HCEC 1CT (cell line): ENCODE results near the gene SLC26A6.

Experiments
- DNase-seq: peaks from one replicate; pipeline ENCODE4 v3.0.0-alpha.2; 2017

SLC26A6 gene, protein sequence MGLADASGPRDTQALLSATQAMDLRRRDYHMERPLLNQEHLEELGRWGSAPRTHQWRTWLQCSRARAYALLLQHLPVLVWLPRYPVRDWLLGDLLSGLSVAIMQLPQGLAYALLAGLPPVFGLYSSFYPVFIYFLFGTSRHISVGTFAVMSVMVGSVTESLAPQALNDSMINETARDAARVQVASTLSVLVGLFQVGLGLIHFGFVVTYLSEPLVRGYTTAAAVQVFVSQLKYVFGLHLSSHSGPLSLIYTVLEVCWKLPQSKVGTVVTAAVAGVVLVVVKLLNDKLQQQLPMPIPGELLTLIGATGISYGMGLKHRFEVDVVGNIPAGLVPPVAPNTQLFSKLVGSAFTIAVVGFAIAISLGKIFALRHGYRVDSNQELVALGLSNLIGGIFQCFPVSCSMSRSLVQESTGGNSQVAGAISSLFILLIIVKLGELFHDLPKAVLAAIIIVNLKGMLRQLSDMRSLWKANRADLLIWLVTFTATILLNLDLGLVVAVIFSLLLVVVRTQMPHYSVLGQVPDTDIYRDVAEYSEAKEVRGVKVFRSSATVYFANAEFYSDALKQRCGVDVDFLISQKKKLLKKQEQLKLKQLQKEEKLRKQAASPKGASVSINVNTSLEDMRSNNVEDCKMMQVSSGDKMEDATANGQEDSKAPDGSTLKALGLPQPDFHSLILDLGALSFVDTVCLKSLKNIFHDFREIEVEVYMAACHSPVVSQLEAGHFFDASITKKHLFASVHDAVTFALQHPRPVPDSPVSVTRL

DNA sequence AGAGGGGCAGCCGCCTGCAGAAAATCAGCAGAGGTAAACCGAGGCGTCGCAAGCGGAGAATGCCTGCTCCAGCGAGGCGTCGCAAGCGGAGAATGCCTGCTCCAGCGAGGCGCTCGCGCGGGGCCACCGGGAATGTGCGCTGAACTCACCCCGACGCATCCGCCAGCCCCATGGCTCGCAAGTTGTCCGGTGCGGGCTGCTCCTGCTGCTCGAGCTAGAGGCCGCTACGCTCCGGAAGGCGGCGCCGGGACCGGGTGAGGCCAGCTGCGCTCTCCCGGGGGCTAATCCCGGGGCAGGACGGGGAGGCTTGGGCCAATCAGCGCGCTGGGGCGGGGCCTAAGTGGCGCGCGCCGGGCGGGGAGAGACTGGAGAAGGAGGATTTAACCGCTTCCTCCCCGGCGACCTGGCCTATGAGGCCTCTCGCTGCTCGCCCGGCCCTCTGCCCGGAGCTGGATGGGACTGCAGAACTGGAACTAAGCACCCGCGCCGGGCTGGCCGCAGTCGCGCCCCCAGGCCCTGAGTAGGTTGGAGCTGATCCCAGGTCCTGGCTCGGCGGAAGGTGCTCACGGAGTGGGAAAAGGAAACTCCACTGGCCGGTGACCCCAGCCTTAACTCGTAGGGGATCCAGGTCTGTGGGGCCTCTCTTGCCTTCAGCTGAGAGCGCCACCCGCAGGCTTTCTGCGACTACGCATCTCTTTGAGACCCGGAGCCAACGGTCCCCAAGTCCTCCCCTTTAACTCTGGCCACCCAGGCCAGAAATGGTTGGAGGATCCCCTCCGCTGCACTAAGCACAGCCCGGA is at the start of gene SLC26A6:
Gene SLC26A6, minus strand, starts transcription at position 240 of the 800 bp plus-strand sequence. Its CDS starts 68 bp downstream, at position 172.
- DNase-seq: peak; percentile 96

DNA sequence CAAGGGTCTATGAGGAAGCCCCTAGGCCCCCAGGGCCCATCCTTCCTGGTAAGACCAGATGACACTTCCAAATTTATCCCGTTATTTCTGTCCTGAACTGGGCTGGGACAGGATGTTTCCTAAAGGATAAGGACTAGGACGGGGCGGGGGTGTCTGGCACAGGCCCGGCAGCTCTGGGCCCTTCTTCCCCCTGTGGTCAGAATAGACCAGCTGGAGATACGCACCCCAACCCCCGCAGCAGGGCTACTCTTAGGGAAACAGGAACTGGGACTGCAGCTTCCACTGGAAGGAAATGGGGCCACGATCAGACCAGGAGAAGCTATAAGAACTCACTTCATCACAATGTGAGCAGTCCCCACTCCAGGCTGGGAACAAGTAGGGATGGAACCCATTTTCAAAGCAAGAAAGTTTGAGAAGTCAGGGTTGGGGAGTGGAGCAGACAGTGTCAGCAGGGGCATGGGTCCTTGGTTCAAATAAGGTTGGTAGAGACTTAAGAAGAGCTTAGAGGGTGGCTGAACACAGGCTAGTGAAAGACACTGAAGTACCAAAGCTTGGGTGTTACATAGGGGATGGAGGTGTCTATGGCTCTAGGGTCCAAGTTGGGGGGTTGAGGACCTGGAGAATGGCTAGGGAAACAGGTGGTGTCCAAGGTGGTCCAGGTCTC is 49.4 kb upstream of the SLC26A6 start:
- peak; percentile 20 for DNase-seq

DNA sequence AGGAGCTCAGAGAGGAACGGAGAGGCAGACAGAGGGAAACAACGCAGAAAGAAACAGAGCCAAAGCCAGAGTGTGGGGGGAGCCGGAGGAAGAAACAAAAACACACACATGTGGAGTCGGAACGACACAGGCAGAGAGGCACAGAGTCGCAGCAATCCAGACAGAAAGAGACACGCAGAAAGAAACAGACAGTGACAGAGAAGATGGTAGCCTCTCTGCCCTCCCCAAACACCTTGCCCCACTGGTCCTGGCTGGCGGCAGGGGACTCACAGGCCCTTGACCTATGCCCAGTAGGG is 48.7 kb upstream of the SLC26A6 start:
- no peak for DNase-seq

DNA sequence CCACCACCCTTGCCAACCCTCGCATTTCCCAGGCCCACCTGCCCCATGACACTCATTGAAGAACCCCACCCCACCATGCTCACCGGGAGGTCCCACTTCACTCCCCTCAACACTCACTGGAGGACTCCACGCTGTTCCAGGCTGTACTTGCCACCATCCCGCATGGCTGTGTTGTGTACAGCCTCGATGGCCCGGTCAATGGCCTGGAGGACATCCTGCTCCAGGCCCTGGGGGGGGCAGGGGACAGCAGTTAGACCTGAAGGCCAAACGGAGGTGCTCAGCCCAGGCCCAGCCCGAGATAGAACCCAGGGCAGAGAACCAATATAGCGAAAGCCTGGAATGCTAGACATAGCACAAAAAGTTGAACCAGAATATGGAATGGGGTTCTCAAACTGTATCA is 47.5 kb upstream of the SLC26A6 start:
- no peak for DNase-seq

DNA sequence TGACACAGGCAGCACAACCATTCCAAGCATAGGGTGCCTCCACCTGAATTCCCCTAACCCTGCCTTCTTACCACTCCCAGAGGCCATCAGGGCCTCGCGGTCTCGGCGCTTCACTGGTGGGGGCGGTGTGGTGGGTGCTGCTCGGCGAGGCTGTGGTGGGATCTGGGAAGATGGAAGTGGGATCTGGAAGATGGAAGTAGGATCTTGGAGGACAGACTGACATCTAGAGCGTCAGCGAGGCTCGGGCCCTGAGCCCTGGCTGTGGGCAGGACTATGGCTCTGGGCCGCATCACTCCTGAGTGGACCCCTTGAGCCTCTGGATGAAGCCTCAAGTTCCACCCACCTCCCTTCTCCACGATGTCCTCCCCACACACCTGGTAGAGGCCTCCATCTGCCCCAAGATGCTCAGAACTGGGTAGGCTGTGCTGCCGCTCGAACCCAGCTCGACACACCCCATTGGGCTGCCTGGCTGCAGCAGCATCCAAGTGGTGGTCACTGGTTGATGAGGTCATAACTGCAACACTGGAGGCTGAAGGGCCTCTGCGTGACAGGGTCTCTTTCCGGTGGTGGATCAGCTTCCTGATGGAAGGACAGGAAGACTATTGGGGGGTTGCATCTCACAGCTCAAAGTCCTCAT is 46.8 kb upstream of the SLC26A6 start:
- no peak for DNase-seq

DNA sequence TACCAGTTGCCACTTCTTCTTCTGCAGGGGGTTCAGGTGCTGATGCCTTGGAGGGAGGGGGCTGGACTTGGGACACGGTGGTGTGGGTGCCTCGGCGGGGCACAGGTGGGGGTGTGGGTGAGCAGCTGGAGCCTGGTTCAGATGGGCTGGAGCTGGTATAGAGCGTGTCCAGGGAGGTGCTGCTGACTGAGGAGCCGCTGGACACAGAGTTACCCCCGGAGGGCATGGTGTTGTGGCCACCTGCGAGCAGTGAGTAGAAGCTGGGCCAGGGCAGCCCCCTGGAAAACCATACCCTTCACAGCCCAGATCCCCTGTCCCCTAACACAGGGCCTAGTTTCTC is 46.2 kb upstream of the SLC26A6 start:
- DNase-seq: no peak

DNA sequence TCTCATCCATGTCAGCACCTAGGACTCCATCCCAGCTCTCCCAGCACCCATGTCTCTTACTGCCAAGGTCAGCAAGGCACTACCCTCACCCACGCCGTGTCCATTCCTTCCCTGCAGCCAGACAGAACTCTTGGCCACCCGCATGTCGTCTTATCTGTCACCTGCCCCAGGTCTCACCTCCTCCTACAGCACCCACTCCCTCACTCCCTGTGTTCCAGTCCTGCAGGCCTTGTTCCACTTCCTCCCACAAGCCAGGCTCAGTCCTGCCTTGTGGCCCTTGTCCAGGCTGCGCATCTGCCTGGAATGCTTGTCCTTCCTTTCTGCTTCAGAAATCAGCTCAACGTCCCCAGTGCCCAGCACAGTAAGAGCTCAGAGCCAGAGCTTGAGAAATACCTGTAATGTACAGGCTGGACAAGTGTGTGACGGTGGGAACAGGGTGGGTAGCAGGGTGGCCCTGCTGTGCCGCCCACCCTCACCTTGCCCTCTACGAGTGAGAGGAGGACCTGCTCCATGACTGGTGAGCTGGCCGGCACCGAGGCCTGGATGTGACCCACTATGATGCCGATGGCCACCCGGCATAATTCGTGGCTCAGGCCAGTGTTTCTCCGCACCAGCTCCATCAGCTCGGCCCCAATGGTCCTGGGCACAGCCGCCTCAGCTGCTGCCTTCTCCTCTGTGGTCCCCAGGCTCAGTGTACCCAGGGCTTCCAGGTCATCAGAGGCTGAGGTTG is 45.7 kb upstream of the SLC26A6 start:
- DNase-seq: no peak

DNA sequence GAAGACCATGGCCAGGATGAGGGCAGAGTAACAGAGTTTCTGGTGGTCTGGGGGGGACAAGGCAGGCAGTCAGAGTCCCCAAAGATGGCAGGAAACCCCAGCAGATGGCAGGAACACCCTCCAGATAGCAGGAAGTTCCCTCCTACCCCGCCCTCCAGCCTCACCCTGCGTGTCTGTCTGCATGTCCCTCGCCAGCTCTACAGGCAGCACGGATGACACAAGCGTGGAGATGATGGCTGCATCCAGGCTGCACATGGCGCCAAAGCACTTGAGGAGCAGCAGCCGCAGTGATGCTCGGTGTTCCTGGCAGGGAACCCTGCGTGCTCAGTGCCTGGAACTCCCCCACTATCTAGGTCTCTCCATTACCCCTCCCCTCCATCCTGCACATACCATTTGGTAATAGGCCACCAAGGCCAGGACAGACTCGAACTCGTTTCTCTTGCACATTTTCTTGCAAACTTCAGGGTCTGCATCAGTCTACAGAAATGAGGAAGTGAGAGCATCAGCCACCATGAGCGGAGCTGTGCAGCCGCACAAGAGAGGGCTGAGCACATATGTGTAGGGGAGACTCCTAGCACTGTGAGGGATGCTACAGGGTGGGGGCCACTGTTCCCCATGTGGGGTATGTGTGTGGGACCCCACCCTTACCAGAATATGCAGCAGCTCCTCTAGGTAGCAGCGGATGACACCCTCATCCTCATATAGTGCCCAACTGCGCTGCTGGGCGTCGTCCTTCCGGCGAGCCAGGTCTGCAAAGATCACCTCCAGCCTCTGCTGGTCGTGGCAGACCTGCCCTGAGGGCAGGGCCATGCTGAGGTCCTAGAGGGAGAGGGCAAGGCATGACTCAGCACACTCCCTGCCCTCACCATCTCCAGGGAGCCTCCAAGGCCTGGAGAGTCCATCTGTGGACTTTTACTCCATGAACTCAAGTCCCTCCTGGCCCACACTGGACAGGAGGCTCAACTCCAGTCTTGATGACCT is 44.4 kb upstream of the SLC26A6 start:
- no peak for DNase-seq

DNA sequence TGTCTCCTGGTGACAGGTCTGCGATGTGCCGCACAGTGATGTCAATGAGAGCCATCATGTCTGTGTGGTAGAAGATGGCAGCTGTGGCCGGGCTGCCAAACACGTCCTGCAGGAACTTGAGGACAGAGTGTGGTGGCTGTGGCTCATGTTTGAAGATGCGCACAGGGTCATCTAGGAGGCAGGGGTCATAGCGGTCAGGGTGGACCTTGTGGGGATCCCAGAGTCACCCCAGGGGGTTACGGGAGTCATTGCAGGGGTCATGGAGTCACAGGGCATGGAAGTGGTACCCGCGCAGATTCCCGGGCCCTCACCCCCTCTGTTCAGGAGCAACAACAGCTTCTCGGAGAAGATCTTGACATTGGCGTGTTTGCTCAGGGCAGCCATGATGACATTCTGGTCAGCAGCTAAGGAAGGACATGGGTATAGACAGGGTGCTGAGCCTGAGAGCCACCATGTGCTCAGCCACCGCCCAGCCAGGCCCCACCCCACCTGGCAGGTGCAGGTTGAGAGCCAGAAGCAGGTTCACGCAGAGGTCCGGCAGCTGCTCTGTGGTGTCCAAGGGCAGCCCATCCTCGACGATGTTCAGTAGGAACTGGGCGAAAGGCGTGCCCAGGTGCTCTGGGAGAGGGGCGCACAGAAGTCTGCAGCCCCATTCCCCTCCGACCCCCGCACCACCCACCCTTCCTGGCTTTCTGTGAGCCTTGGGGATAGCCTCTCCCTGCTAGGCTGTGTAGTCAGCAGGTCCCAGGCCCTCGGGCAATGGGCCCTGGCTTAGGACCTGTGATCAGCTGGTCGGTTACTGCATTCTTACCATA is 43.5 kb upstream of the SLC26A6 start:
- no peak for DNase-seq

DNA sequence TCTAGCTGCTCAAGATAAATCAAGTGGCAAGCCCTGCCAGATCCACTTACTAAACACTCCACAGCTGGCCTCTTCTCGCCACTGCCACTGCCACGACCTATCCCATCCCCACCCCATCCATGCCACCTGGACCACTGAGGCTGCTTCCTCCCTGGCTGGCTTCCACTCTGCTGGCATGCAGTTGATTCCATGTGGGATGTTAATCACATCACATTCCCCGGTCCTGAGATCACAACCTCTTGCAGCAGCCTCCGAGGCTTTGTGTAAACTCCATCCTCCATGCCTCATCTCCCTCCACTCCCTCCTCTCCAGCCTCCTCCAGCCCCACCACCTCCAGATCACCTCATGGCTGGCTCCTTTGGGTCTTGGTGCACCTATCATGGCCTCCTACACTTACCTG is 42.8 kb upstream of the SLC26A6 start:
- DNase-seq: peak; percentile 68

DNA sequence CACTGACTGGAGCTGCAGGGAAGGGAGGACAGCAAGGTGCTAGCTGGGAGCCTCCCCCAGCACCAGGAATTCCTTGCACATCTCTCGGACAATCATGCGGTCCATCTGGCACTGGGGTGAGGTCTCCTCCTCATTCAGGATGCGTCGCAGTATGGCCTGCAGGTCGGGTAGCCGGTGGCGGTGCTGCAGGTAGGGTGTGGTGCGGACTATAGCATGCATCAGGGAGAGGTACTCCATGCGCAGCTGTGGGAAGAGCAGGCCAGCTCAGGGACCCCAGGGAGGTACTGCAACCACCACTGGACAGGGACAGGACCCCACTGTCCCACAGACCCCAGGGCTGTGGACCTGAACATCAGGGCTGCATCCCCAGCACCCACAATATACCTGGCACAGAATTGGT is 39.2 kb upstream of the SLC26A6 start:
- DNase-seq: no peak

DNA sequence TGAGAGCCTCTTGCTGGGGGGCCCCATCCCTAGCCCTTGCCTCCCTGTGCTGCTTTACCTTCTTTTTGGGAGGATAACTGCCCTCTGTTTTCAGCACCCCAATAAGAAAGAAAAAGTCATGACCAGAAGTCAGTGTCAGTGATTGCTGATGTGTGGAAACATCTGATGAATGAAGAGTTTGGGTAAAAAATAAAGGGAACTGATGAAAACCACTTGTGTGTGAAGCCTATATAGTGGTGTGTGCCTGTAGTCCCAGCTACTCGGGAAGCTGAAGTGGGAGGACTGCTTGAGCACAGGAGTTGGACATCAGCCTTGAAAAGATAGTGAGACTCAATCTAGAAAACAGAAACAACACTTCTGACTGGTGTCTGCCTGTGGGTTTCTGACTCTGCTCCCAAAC is 37.3 kb upstream of the SLC26A6 start:
- no peak for DNase-seq

DNA sequence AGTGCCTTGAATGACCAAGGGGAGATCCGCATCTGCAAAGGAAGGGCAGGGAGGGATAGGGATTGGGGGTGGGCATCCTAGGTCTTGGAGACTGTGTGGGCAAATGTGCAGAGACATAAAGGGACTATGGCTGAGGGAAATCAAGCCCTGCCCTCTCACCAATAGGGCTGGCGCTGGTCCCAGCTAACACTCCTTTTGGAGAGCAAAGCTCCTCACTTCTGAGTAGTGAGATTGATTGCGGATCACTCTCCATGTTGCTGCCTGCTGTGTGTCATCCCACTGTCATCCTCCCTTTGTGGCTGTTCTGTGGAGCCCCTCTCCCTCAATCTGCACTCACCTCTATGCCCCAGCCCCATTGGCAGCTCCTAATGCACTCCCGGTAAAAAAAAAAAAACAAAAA is 29.7 kb upstream of the SLC26A6 start:
- DNase-seq: no peak

DNA sequence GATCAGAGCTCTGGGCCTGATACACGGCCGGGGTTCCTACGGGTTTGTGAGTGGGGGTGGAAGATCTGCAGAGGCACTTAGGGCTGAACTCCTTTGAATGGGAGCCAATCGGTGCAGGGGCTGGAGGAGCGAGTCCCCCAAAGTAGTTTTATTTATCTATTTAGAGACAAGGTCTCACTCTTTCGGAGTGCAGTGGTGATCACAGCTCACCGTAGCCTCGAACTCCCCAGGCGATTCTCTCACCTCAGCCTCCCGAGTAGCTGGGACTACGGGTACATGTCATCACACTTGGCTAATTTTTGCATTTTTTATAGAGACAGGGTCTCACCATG is 29.0 kb upstream of the SLC26A6 start:
- no peak for DNase-seq

DNA sequence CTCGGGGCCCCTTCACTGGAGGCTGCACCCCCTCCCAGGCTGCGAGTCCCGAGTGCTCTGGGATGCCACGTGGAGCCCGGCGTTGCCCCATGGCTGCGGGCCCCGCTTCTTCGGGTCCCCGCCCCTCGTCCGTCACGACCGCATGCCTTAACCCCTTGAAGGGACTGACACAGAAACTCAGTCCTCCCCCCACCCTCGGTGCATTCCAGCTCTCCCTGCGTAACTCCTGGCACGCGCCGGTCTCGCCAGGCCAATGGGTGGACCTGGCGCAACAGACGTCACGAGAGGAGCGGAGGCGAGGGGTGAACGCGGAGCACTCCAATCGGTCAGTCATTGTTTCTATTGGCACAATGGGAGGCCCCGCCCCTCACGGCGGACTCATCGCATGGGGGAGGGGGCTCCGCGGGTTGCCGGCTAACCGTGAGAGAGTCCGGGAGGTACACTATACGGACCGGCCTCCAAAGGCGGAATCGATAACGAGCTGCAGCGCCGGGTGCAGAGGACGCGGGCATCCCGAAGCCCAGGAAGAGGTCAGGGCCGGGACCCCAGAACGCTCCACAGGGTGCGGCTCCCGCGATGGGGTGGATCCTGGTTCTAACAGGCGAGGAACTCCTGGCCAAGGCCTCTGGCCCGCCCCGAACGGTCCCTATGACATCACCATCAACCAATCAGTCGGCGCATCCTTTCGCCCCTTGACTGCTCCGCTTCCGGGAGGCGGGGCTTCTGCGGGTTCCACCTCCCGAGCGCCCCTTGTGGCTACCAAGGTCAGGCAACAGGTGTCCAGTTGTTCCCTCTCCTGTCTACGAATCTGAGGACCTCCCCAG is 28.4 kb upstream of the SLC26A6 start:
- peak; percentile 99 for DNase-seq

DNA sequence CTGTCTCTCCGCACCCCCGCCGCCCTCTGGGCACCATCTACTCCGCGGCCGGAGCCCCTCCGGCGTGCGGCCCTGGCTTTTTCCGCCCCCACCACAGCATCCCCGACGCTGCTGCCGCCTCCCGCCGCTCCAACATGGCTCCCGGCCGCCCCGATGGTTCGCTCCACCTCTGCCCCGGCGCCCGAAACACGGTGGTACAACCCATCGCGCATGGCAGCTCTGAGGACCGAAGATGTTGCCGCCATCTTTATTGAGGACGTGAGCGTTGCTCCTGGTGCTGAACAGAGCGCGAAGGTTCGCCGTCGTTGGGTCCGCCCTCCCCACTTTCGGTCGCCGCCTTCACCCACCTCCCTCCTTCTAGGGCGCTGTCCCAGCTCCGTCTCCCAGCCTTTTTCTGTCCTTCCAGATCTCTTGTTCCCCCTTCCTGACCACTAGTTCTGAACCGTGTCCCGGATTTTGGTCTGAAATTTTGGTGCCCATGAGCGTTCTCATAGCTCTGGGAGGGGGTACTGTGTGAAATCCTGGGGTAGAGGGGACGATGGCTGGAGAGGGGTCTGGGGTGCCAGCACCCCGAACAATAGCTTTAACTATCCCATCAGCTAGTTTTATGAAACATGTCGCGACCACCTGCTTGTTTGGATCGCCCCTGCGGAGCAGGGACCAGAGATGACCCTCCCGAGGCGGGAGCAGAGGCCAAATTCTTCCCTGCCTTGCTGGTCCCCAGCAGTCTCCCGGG is 27.7 kb upstream of the SLC26A6 start, which contains the start of gene CELSR3:
Gene CELSR3, minus strand, starts transcription at position 134 of the 736 bp plus-strand sequence. CDS start 252 bp downstream, outside the sequence.
- DNase-seq: peak; percentile 85

DNA sequence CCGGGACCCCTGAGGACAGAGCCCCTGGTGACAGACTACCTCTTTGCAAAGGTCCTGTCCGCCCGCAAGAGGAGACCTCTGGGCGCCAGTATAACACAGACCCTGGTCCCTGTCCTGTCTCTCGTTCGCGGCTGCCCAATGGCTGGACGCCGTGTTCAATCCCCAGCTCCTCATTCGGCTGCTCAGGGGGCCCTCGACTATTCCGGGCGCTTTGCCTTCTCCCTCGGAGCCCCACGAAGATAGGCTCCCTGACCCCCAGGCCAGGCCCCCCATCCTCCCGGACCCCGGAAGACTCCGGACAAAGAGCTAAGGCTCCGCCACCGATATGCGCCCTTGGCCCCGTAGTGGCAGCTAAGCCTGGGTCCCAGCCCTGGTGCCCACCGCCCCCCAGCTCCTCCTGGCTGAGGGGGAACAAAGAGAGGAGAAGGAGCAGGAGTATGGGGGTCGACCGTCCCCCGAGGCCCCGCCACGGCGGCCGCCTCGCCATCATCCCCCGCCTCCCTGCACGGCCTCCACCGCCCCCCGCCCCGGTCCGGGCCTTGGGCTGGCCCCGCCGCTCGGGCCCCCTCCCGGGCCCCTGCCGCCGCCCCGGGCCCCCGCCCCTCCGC is 27.0 kb upstream of the SLC26A6 start:
- no peak for DNase-seq
